HUES64 (cell line): Measurements from ENCODE around the gene HOXD12.

Source experiments
- H3K27ac ChIP-seq: 2 replicates; pipeline ENCODE4 v1.7.0; 2013; ENCODE audit warnings: low read depth, low read length, inconsistent platforms
- H3K27me3 ChIP-seq: 2 replicates; pipeline ENCODE4 v1.6.1; 2013; ENCODE audit warnings: mild to moderate bottlenecking, low read length; ENCODE audit not compliant: insufficient read depth
- H3K36me3 ChIP-seq: 2 replicates; pipeline ENCODE4 v1.6.1; 2013; ENCODE audit warnings: mild to moderate bottlenecking, low read length; ENCODE audit not compliant: insufficient read depth
- H3K4me1 ChIP-seq: 2 replicates; pipeline ENCODE4 v1.6.1; 2013; ENCODE audit warnings: mild to moderate bottlenecking, low read length, moderate library complexity; ENCODE audit not compliant: insufficient read depth
- H3K4me3 ChIP-seq: 2 replicates; pipeline ENCODE4 v1.5.1; 2013; ENCODE audit warnings: mild to moderate bottlenecking, low read length, moderate library complexity
- H3K9ac ChIP-seq: 2 replicates; pipeline ENCODE4 v1.6.1; 2013; ENCODE audit warnings: mild to moderate bottlenecking, low read depth, low read length
- H3K9me3 ChIP-seq: 2 replicates; pipeline ENCODE4 v1.6.1; 2013; ENCODE audit warnings: low read depth, low read length; ENCODE audit not compliant: insufficient read depth
- WGBS: fragments of 150-250, 120-280 bp; methylation state at CpG from one replicate; pipeline ENCODE4 v1.1.7; 2013; ENCODE audit warnings: missing lambda C conversion rate; 5-methylcytosine and 5-hydroxymethylcytosine counted together

HOXD12 gene

DNA sequence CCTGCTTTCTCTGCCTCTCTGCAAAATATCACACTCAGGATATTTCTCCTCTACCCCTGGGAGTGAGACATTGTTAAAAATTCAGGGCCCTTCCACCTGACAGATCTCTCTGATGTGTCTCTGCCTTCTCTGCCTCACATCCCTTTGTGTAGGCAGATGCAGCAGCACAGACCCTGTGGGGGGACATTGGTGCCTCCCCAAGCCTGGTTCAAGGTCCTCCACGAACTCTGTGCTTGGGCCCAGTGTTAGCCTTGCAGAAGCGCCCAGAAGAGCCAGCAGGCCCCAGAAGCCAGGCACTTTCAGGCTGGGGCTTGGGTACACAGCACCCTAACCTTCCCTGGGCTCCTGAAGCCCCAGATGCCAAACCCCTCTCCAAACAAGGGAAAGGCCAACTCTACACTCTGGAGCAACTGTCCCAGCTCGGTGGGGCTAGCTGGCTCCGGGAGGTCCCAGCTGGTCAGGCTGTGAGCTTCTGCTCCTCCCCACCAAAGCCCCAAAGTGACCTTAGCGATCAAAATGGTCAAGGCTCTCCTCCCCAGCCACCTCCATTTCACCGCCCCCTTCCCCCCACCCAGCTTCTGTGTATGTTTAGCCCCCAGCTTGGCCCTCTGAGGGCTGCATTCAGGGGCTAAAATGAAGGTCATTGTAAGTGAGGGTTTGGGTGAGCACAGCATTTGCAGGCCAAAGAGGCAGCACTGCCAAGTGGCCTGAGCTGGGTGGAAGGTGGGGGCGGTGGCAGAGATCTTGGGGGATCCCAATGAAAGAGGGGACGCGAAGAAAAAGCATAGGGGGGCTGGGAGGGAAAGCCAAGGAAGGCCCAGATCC lies 25.6 kb downstream of the HOXD12 start:
- WGBS = 32% methylated on average over 9 of the region's 9 CpGs
- Histone ChIP-seq H3K27me3 (peaks cover 100% of the 10 kb centered on the region), H3K9me3 (no peaks in the 10 kb centered on the region), H3K36me3 (no peaks in the 10 kb centered on the region), H3K27ac (no peak overlapping the region), H3K9ac (no peak overlapping the region), H3K4me1 (peaks cover 12% of the 10 kb centered on the region; the same call in 1 of the 2 replicates), H3K4me3 (no peak overlapping the region)

- Histone ChIP-seq H3K9ac (no peak overlapping the region), H3K9me3 (no peaks in the 10 kb centered on the region), H3K27ac (no peak overlapping the region), H3K4me3 (no peak overlapping the region), H3K4me1 (peaks cover 12% of the 10 kb centered on the region; the same call in 1 of the 2 replicates), H3K36me3 (no peaks in the 10 kb centered on the region), H3K27me3 (peaks cover 100% of the 10 kb centered on the region)
- 18% methylated on average over 6 of the region's 6 CpGs for WGBS
Measured at GRCh38 chr2:176125772-176126054, 26.1 kb downstream of the HOXD12 start.

DNA sequence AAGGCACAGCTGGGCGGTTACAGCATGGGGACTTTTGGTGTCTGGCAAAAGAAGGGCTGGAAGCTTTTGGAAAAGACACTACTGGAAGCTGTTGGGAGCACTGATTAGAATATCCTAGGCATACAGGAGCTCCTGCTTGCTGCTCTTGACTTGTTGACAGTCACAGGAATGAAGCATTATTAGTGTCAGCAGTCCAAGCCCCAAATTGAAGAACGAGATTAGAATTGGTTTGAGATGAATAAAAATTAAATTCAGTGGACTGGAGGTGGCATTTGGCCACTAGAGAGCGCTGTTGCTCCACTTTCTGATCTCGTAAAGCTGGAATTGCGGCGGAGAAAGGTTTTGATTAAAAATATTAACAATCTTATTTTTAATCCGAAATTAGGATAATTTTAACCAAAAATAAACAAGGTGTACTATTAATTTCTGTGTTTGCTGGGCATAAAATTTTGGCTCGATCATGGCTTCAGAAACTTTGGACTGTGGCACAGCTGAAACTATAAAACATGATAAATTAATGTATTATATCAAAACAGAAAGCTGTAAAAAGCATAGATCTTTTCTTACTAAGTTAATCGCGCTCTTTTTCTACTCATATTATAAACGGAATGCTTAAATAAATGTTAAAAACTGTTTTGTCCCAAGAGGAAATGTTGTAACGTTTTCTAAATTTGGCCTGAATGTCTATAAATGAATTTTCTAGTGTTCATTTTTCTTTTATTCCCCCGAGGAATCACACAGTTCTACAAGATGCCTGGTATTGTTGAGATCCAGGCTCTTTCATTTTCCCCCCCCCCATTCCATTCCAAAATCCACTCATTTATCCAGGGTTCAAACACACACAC lies 27.6 kb downstream of the HOXD12 start:
- Histone ChIP-seq H3K9me3 (no peaks in the 10 kb centered on the region), H3K27me3 (peaks cover 100% of the 10 kb centered on the region), H3K4me3 (no peak overlapping the region), H3K36me3 (no peaks in the 10 kb centered on the region), H3K4me1 (peaks cover 12% of the 10 kb centered on the region; the same call in 1 of the 2 replicates), H3K27ac (no peak overlapping the region), H3K9ac (no peak overlapping the region)
- 9% methylated on average over 6 of the region's 13 CpGs for WGBS

DNA sequence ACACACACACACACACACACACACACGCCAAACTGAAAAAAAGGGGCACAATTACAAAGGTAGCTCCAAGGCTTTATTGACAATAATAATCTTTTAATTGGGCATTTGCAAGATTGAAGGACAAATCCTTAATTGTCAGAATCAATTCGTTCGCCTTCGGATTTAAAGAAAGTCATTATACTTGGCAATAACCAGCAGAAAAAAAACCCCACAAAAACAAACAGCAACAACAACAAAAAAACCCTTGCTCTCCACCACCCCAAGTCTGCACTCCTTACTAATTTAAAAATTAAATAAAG lies 28.1 kb downstream of the HOXD12 start:
- no peaks in the 10 kb centered on the region for H3K36me3 ChIP-seq
- no peak overlapping the region for H3K9ac ChIP-seq
- peaks cover 16% of the 10 kb centered on the region; the same call in 1 of the 2 replicates for H3K4me1 ChIP-seq
- 34% methylated on average over 3 of the region's 4 CpGs for WGBS
- H3K27me3 ChIP-seq = peaks cover 100% of the 10 kb centered on the region
- H3K9me3 ChIP-seq = no peaks in the 10 kb centered on the region
- no peak overlapping the region for H3K4me3 ChIP-seq
- H3K27ac ChIP-seq = no peak overlapping the region

DNA sequence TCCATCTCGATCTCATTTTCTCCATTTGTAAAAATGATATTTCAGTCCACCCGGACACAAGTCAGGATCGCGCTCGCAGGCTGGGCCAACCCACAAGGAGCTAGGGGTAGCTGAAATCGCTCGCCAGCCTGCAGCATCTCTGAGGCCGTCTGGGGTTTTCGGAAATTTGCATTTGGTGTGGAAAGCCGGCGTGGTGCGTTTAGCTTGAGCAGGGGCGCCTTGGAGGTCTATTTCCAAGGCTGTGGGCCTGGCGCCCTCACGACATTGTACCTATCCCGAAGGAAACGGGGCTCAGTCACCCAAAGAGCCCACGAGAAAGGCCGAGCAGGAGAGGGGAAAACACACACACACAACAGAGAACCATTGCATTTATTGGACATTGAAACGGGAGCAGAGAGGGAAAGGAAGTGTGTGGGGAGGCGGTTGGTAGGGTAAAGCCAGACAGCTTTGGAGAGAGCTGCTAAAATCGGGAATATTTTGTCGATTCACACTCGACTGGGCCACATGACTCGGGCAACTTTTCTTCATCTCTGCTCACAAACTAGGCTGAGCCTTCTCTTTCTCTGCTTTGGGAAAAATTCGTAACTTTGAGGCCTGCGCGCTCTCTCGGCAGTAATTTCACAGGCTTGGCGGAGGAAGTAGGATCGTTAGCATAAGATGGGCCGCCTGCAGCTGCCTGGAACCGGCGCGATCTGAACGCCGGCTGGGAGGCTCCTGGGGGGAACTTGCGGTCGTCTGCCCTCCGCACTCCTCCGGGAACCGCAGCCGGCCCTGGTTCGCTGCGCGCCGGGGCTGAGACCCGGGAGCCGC lies 28.8 kb downstream of the HOXD12 start:
- H3K4me1 ChIP-seq = peaks cover 16% of the 10 kb centered on the region; the same call in 1 of the 2 replicates
- no peak overlapping the region for H3K27ac ChIP-seq
- 3% methylated on average over 49 of the region's 49 CpGs for WGBS
- H3K4me3 ChIP-seq = peak overlapping the region; percentile 14; the same call in 1 of the 2 replicates
- H3K36me3 ChIP-seq = no peaks in the 10 kb centered on the region
- H3K9me3 ChIP-seq = no peaks in the 10 kb centered on the region
- no peak overlapping the region for H3K9ac ChIP-seq
- peaks cover 100% of the 10 kb centered on the region for H3K27me3 ChIP-seq

DNA sequence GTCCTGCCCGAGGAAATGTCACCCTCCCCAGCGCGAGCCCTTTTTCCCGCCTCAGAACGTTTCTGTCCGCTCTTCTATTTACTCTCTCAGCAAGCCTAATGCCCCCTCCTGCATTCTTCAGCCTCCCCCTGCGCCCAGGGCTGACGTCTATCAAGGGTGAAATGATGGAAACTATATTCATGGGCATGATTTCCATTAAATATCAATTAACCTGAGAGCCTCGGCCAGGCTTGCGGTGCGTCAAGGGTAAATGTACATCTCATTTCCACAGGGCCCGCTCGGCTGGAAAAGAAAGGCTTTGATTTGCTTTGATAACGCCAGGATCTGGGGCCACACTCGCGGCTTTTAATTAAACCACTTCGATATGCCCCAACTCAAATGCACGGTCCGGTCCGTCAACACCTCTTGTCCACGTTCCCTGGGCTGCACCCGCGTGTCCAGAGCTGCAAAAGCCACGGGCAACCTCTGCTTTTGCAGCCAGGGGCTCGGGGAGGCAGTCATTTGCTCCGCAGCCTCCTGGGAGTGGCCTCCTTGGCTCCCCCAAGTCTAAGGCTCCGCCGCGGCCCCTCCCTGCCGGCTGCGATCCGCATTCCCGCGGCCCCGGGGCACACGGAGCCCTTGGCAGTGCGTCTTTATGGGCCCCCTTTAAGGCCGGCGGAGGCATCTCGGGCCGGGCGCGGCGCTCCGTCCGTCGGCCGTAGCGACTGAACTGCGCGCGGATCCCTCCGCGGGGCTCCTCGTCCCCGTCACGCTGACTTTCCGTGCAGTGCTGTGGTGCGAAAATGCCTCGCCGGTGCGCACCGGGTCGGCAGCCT lies 29.6 kb downstream of the HOXD12 start, which contains the start of gene HOXD8:
Gene HOXD8, plus strand, starts transcription at position 724 of the 815 bp plus-strand sequence. CDS start 662 bp downstream, outside the sequence.
- Histone ChIP-seq H3K4me3 (peak within 1 kb of the TSS; percentile 14; the same call in 1 of the 2 replicates), H3K9ac (no peak within 1 kb of the TSS), H3K4me1 (peaks cover 16% of the 10 kb centered on the region; the same call in 1 of the 2 replicates), H3K27ac (no peak within 1 kb of the TSS), H3K36me3 (no peaks in the 10 kb centered on the region), H3K9me3 (no peaks in the 10 kb centered on the region), H3K27me3 (peaks cover 100% of the 10 kb centered on the region)
- under 1% methylated on average over 61 of the region's 64 CpGs for WGBS

- H3K9me3 ChIP-seq = no peaks in the 10 kb centered on the region
Measured at GRCh38 chr2:176129813-176130146, 30.2 kb downstream of the HOXD12 start.

GRCh38 chr2:176130147-176130956 lies 30.8 kb downstream of the HOXD12 start:
- WGBS = under 1% methylated on average over 100 of the region's 100 CpGs
- Histone ChIP-seq H3K27me3 (peaks cover 100% of the 10 kb centered on the region), H3K27ac (no peak overlapping the region), H3K4me3 (no peak overlapping the region), H3K36me3 (no peaks in the 10 kb centered on the region), H3K4me1 (peaks cover 16% of the 10 kb centered on the region; the same call in 1 of the 2 replicates), H3K9me3 (no peaks in the 10 kb centered on the region), H3K9ac (no peak overlapping the region)

More at GRCh38 chr2:176129813-176130146, 30.2 kb downstream of the HOXD12 start:
- no peak overlapping the region for H3K4me3 ChIP-seq
- H3K27ac ChIP-seq = no peak overlapping the region
- H3K36me3 ChIP-seq = no peaks in the 10 kb centered on the region
- peaks cover 100% of the 10 kb centered on the region for H3K27me3 ChIP-seq
- no peak overlapping the region for H3K9ac ChIP-seq
- under 1% methylated on average over 43 of the region's 43 CpGs for WGBS
- H3K4me1 ChIP-seq = peaks cover 16% of the 10 kb centered on the region; the same call in 1 of the 2 replicates

DNA sequence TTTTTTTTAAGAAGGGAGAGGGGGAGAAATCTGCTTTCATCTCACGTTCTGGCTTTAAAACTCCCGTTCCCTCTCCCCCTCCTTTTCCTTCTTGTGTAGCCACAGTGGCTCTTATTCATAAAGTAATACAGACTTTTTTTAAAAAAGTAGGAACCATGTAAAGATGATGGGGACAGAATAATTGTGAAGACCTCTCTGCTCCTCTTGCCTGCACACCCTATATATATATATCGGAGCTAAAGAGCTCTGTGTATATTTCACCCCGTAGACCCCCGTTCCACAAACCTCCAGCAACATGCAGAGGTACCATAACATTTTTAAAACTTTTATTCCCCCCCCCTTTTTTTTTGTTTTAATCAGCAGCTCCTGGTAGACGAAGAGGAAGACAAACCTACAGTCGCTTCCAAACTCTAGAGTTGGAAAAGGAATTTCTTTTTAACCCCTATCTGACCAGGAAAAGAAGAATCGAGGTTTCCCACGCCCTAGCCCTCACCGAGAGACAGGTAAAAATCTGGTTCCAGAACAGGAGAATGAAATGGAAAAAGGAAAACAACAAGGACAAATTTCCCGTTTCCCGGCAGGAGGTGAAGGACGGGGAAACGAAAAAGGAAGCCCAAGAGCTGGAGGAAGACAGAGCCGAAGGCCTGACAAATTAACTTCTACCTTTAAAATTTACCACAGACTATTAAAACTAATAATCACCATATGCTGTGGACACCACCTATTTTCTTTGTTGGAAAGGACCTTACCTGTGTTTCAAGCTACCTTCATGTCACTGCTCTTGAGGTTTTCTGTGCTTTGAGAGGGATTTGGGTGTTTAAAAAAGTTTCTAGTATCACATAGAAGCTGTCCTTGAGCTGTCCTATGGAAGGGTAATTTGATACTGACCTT lies 31.6 kb downstream of the HOXD12 start:
- Histone ChIP-seq H3K9ac (no peak overlapping the region), H3K4me1 (peaks cover 16% of the 10 kb centered on the region; the same call in 1 of the 2 replicates), H3K9me3 (no peaks in the 10 kb centered on the region), H3K36me3 (no peaks in the 10 kb centered on the region), H3K27me3 (peaks cover 100% of the 10 kb centered on the region), H3K4me3 (no peak overlapping the region), H3K27ac (no peak overlapping the region)
- 21% methylated on average over 11 of the region's 15 CpGs for WGBS
